Mammary epithelial cell (primary cell): ENCODE results near the gene OR2T27.
"Not testable (repeated sequence)": the region's sequence is repeated elsewhere in the genome, so short reads cannot be mapped to it uniquely, and the experiment has no call there.

Experiments
- CTCF ChIP-seq, 2 donors: IDR thresholded peaks in 1 of 2; conservative IDR thresholded peaks in 1 of 2; 2 replicates each; pipeline ENCODE4 v1.5.1; 2011 to 2012; ENCODE audit warnings: inconsistent platforms in 2 of 2, low read length in 2 of 2, mild to moderate bottlenecking in 2 of 2, control low read depth in 1 of 2, low read depth in 1 of 2; ENCODE audit not compliant: insufficient read depth in 1 of 2; ENCODE audit errors: extremely low read depth in 1 of 2
- EZH2 ChIP-seq: IDR thresholded peaks from 2 replicates; pipeline ENCODE4 v1.6.1; 2012; ENCODE audit warnings: low read length, inconsistent platforms, borderline replicate concordance

GRCh38 chr1:248648770-248649536 lies 6.4 kb downstream of the OR2T27 start:
- TF ChIP-seq CTCF (conservative IDR thresholded peaks at IDR 0.05 in 1 of 2, IDR thresholded peaks at IDR 0.05 in 1 of 2; ENCODE audit: extremely low read depth in 1 of 2, insufficient read depth in 1 of 2, low read depth in 1 of 2, low read length in 2 of 2); EZH2: not testable (repeated sequence)
